ENCODE results near the gene TCF25.
"Not testable (repeated sequence)": the region's sequence is repeated elsewhere in the genome, so short reads cannot be mapped to it uniquely, and the experiment has no call there.

TCF25 gene

GRCh38 chr16:89906140-89907025, 33.0 kb downstream of the TCF25 start:
- DNase-seq, result no peak

- no peak for DNase-seq
These were observed 33.8 kb downstream of the TCF25 start for GRCh38 chr16:89907055-89907814.

- no peak for DNase-seq
These were observed 34.8 kb downstream of the TCF25 start for GRCh38 chr16:89908236-89908635.

- DNase-seq, result peak; percentile 74
These were observed 36.7 kb downstream of the TCF25 start for GRCh38 chr16:89909777-89910716.

- no peak for DNase-seq
These were observed 37.4 kb downstream of the TCF25 start for GRCh38 chr16:89910717-89911354.

- no peak for DNase-seq
These were observed 38.0 kb downstream of the TCF25 start for GRCh38 chr16:89911375-89911774.

- DNase-seq, result no peak
These were observed 38.8 kb downstream of the TCF25 start for GRCh38 chr16:89912143-89912542.

GRCh38 chr16:89912627-89913026, 39.2 kb downstream of the TCF25 start:
- DNase-seq, result no peak

GRCh38 chr16:89913408-89914387, 40.3 kb downstream of the TCF25 start:
- no peak for DNase-seq

GRCh38 chr16:89914642-89915285, 41.4 kb downstream of the TCF25 start:
- DNase-seq, result not testable (repeated sequence)

GRCh38 chr16:89915303-89916232, 42.2 kb downstream of the TCF25 start:
- no peak for DNase-seq

- DNase-seq, result peak; percentile 94
These were observed 44.5 kb downstream of the TCF25 start for GRCh38 chr16:89917773-89918452.

- peak; percentile 46 for DNase-seq
These were observed 45.3 kb downstream of the TCF25 start, which contains the start of gene MC1R for GRCh38 chr16:89918453-89919347. Gene MC1R (plus strand): TSS chr16:89918862. CDS start chr16:89919259, 397 bp downstream.

GRCh38 chr16:89919535-89920406, 46.4 kb downstream of the TCF25 start:
- no peak for DNase-seq

GRCh38 chr16:89920723-89921122, 47.3 kb downstream of the TCF25 start:
- peak; percentile 25 for DNase-seq

- peak; percentile 28 for DNase-seq
These were observed 47.8 kb downstream of the TCF25 start for GRCh38 chr16:89921131-89921701.
